Osteocyte (in vitro differentiated cells): ENCODE data around the gene TIAM2. TPM values are rescaled to one million over a fixed set of nuclear protein-coding genes. Genes with fewer than 3 reads are reported as not detected.

Experiments used
- DNase-seq: peaks from one replicate; pipeline ENCODE4 v3.0.0; 2021; ENCODE audit warnings: mixed read lengths; ENCODE audit not compliant: unreplicated experiment; ENCODE audit errors: extremely low spot score
- H3K27ac Mint-ChIP-seq: one replicate; pipeline ENCODE4 v1.8.0; 2021; ENCODE audit warnings: mild to moderate bottlenecking, mixed read lengths; ENCODE audit not compliant: unreplicated experiment
- H3K27me3 Mint-ChIP-seq: one replicate; pipeline ENCODE4 v1.8.0; 2021; ENCODE audit warnings: mixed read lengths; ENCODE audit not compliant: unreplicated experiment
- H3K36me3 Mint-ChIP-seq: one replicate; pipeline ENCODE4 v1.8.0; 2021; ENCODE audit warnings: mixed read lengths; ENCODE audit not compliant: unreplicated experiment
- H3K4me1 Mint-ChIP-seq: one replicate; pipeline ENCODE4 v1.8.0; 2021; ENCODE audit warnings: mixed read lengths; ENCODE audit not compliant: unreplicated experiment
- H3K4me3 Mint-ChIP-seq: one replicate; pipeline ENCODE4 v1.8.0; 2021; ENCODE audit warnings: mild to moderate bottlenecking, moderate library complexity, mixed read lengths; ENCODE audit not compliant: unreplicated experiment
- H3K9me3 Mint-ChIP-seq: one replicate; pipeline ENCODE4 v1.8.0; 2021; ENCODE audit warnings: mixed read lengths; ENCODE audit not compliant: unreplicated experiment
- CTCF ChIP-seq: fragments of 200-600 bp; sonication (generic); IDR thresholded peaks from 2 replicates; pipeline ENCODE4 v1.5.0; 2021; ENCODE audit warnings: antibody characterized with exemption, mild to moderate bottlenecking, moderate library complexity
- total RNA-seq: library from RNA; stranded (reverse); gene quantifications from 2 replicates; pipeline ENCODE4 v1.2.1, GENCODE V29; 2021

TIAM2 gene
- total RNA-seq, 1 donor from 2014 or later, result 11.2 TPM

- H3K4me1 Mint-ChIP-seq, result peaks cover 63% of the 10 kb centered on the region
- no peak for DNase-seq
- no peaks in the 10 kb centered on the region for H3K9me3 Mint-ChIP-seq
- TF ChIP-seq CTCF, result no peak
- no peaks in the 10 kb centered on the region for H3K36me3 Mint-ChIP-seq
- no peak overlapping the region for H3K4me3 Mint-ChIP-seq
- H3K27ac Mint-ChIP-seq, result peak overlapping the region; percentile 65
- H3K27me3 Mint-ChIP-seq, result no peaks in the 10 kb centered on the region
Observed at GRCh38 chr6:155186052-155186658, 191.0 kb downstream of the TIAM2 start.

- no peaks in the 10 kb centered on the region for H3K36me3 Mint-ChIP-seq
- no peak for TF ChIP-seq CTCF
Observed at GRCh38 chr6:155187106-155187505, 192.0 kb downstream of the TIAM2 start.

GRCh38 chr6:155187994-155188706 is 193.0 kb downstream of the TIAM2 start:
- H3K27me3 Mint-ChIP-seq, result no peaks in the 10 kb centered on the region
- H3K4me1 Mint-ChIP-seq, result peaks cover 56% of the 10 kb centered on the region
- H3K9me3 Mint-ChIP-seq, result no peaks in the 10 kb centered on the region
- no peak for TF ChIP-seq CTCF
- no peak overlapping the region for H3K4me3 Mint-ChIP-seq
- no peak for DNase-seq
- H3K27ac Mint-ChIP-seq, result peak overlapping the region; percentile 90
- H3K36me3 Mint-ChIP-seq, result no peaks in the 10 kb centered on the region

More at GRCh38 chr6:155187106-155187505, 192.0 kb downstream of the TIAM2 start:
- Mint-ChIP-seq H3K4me1 (peaks cover 63% of the 10 kb centered on the region), H3K9me3 (no peaks in the 10 kb centered on the region), H3K4me3 (no peak overlapping the region), H3K27me3 (no peaks in the 10 kb centered on the region), H3K27ac (peak overlapping the region; percentile 56)
- no peak for DNase-seq

- H3K27ac Mint-ChIP-seq, result peak overlapping the region; percentile 90
- H3K36me3 Mint-ChIP-seq, result no peaks in the 10 kb centered on the region
- H3K27me3 Mint-ChIP-seq, result no peaks in the 10 kb centered on the region
- H3K4me1 Mint-ChIP-seq, result peaks cover 53% of the 10 kb centered on the region
- no peak for DNase-seq
- H3K4me3 Mint-ChIP-seq, result peak overlapping the region; percentile 11
- TF ChIP-seq CTCF, result no peak
- no peaks in the 10 kb centered on the region for H3K9me3 Mint-ChIP-seq
Observed at GRCh38 chr6:155188707-155189496, 193.8 kb downstream of the TIAM2 start.

- no peak for DNase-seq
- Mint-ChIP-seq H3K27ac (peak overlapping the region; percentile 90), H3K36me3 (no peaks in the 10 kb centered on the region), H3K4me1 (peaks cover 51% of the 10 kb centered on the region), H3K9me3 (no peaks in the 10 kb centered on the region), H3K4me3 (no peak overlapping the region), H3K27me3 (no peaks in the 10 kb centered on the region)
- TF ChIP-seq CTCF, result no peak
Observed at GRCh38 chr6:155190677-155191076, 195.6 kb downstream of the TIAM2 start.
